ENCODE measurements around the gene PARD6G. TPM values are rescaled to one million over a fixed set of nuclear protein-coding genes. Genes with fewer than 3 reads are reported as not detected.

PARD6G gene
- total RNA-seq, 3 donors from 2014 or later = 1.9 to 14.4 (median 13.8) TPM

GRCh38 chr18:80145196-80145804 lies 102.0 kb downstream of the PARD6G start:
- DNase-seq (ENCODE audit: low spot score in 2 of 2) = no peak
- H3K27ac ChIP-seq = no peak overlapping the region
- intact Hi-C loops (cut with DNase I; ENCODE audit: low total_unique reads) = no loop called here
- no peaks in the 10 kb centered on the region for H3K9me3 ChIP-seq
- no peaks in the 10 kb centered on the region for H3K36me3 ChIP-seq
- no peaks in the 10 kb centered on the region for H3K4me1 ChIP-seq
- H3K4me3 ChIP-seq = no peak overlapping the region
- H3K27me3 ChIP-seq = no peaks in the 10 kb centered on the region
- TF ChIP-seq POLR2A (IDR thresholded peaks at IDR 0.05) (no peak), POLR2AphosphoS5 (IDR thresholded peaks at IDR 0.05) (no peak)
- TF ChIP-seq, protein P1, sequence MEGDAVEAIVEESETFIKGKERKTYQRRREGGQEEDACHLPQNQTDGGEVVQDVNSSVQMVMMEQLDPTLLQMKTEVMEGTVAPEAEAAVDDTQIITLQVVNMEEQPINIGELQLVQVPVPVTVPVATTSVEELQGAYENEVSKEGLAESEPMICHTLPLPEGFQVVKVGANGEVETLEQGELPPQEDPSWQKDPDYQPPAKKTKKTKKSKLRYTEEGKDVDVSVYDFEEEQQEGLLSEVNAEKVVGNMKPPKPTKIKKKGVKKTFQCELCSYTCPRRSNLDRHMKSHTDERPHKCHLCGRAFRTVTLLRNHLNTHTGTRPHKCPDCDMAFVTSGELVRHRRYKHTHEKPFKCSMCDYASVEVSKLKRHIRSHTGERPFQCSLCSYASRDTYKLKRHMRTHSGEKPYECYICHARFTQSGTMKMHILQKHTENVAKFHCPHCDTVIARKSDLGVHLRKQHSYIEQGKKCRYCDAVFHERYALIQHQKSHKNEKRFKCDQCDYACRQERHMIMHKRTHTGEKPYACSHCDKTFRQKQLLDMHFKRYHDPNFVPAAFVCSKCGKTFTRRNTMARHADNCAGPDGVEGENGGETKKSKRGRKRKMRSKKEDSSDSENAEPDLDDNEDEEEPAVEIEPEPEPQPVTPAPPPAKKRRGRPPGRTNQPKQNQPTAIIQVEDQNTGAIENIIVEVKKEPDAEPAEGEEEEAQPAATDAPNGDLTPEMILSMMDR (IDR thresholded peaks at IDR 0.05) = no peak

GRCh38 chr18:80143881-80144280 lies 103.4 kb downstream of the PARD6G start:
- DNase-seq (ENCODE audit: low spot score in 2 of 2) = no peak
- Histone ChIP-seq H3K4me3 (no peak overlapping the region), H3K27ac (no peak overlapping the region), H3K36me3 (no peaks in the 10 kb centered on the region), H3K4me1 (no peaks in the 10 kb centered on the region), H3K27me3 (no peaks in the 10 kb centered on the region), H3K9me3 (no peaks in the 10 kb centered on the region)
- TF ChIP-seq, protein P1 (IDR thresholded peaks at IDR 0.05) = no peak
- TF ChIP-seq POLR2A (IDR thresholded peaks at IDR 0.05) (no peak), POLR2AphosphoS5 (IDR thresholded peaks at IDR 0.05) (no peak)
- intact Hi-C loops (cut with DNase I; ENCODE audit: low total_unique reads) = no loop called here

DNA sequence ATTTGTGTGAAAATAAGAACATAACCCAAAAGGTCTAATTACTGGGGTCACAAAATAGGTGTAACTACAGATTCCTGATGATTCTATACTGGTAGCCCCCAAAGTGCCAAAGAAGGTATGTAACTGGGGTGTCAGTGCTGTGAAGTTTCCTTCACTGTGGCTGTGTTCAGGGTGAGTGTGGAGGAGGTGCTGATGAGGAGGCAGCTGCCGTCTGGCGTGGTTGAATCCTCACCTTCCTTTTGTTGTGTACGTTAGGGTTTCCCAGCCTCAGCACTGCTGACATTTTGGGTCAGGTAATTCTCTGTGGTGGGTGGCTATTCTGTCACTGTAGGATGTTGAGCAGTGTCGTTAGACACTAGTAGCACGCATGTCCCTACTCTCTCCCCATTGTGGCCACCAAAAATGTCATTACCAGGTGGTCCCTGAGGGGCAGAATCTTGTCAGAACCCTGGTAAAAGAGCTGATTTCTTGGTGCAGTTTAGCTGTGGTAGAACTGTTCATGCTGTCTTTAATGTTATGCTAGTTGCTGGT lies 106.8 kb downstream of the PARD6G start:
- H3K4me1 ChIP-seq = no peaks in the 10 kb centered on the region
- no peak overlapping the region for H3K4me3 ChIP-seq
- H3K27ac ChIP-seq = no peak overlapping the region
- H3K36me3 ChIP-seq = no peaks in the 10 kb centered on the region
- no peak for TF ChIP-seq POLR2AphosphoS5 (IDR thresholded peaks at IDR 0.05)
- intact Hi-C loops (cut with DNase I; ENCODE audit: low total_unique reads) = no loop called here
- no peaks in the 10 kb centered on the region for H3K9me3 ChIP-seq
- H3K27me3 ChIP-seq = no peaks in the 10 kb centered on the region
- DNase-seq (ENCODE audit: low spot score in 2 of 2) = no peak

- TF ChIP-seq, protein P1 (IDR thresholded peaks at IDR 0.05) = no peak
- TF ChIP-seq POLR2AphosphoS5 (IDR thresholded peaks at IDR 0.05) (no peak), POLR2A (IDR thresholded peaks at IDR 0.05) (no peak)
- Histone ChIP-seq H3K27ac (no peak overlapping the region), H3K27me3 (no peaks in the 10 kb centered on the region), H3K4me3 (no peak overlapping the region), H3K4me1 (no peaks in the 10 kb centered on the region), H3K36me3 (no peaks in the 10 kb centered on the region), H3K9me3 (no peaks in the 10 kb centered on the region)
- DNase-seq (ENCODE audit: low spot score in 2 of 2) = no peak
- intact Hi-C loops (cut with DNase I; ENCODE audit: low total_unique reads) = no loop called here
Observed at GRCh38 chr18:80137976-80138375, 109.3 kb downstream of the PARD6G start.

DNA sequence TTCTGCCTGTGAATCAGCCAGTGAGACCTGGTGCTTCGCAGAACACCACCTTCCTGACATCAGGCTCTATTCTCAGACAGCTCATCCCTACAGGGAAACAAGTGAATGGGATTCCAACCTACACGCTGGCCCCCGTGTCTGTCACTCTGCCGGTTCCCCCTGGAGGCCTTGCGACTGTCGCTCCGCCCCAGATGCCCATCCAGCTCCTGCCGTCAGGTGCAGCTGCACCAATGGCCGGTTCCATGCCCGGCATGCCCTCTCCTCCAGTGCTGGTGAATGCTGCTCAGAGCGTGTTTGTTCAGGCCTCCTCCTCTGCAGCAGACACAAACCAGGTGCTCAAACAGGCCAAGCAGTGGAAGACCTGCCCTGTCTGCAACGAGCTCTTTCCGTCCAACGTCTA lies 110.2 kb downstream of the PARD6G start:
- TF ChIP-seq POLR2A (IDR thresholded peaks at IDR 0.05) (no peak), POLR2AphosphoS5 (IDR thresholded peaks at IDR 0.05) (no peak)
- TF ChIP-seq, protein P1 (IDR thresholded peaks at IDR 0.05) = no peak
- H3K4me3 ChIP-seq = no peak overlapping the region
- no peaks in the 10 kb centered on the region for H3K27me3 ChIP-seq
- no peaks in the 10 kb centered on the region for H3K9me3 ChIP-seq
- H3K36me3 ChIP-seq = no peaks in the 10 kb centered on the region
- H3K4me1 ChIP-seq = no peaks in the 10 kb centered on the region
- no peak for DNase-seq (ENCODE audit: low spot score in 2 of 2)
- intact Hi-C loops (cut with DNase I; ENCODE audit: low total_unique reads) = no loop called here
- no peak overlapping the region for H3K27ac ChIP-seq
